Measurements from ENCODE around the gene ERBB4.

ERBB4 gene

DNA sequence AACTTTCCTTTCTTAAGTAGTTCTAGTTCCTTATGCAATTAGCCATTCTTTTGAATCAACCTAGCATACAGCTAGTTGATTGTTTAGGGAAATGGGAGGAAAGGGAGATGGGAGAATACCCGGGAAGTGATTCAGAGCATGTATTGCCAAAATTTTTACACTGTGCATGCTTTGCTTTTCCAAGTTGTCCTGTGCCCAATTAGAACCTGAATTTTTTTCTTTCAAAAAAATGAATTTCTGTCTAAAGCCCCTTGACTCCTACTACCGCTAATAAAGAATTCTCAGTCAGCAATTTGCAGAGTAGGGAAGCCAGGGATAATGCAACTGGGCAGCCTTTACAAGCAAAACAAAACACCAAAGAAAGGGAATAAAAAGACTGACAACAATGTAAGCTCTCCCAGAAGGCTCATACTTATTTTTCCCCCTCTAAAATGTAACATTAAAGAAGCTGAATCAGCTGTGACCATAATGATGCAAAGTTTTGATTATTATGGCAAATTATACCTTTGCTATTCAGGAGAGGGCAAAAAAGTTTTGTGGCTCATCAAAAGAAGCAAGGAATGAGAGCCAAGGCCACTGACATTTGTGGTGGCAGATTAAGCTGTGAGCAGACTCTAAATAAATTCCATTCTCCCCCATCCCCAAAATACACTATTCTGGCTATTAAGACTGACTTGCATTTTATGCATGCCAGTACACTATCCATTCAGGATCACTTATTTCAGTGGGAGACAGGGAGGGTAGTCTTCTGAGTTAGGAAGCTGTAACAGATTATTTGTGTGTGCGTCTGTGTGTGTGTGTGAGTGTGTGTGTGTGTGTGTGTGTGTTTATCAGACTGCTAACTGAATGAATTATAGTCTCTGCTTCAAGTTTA lies 174.3 kb downstream of the ERBB4 start:
- no peak for DNase-seq (ENCODE audit: low read depth in 1 of 2, low spot score in 1 of 2)

GRCh38 chr2:212361174-212361756 lies 177.3 kb downstream of the ERBB4 start:
- DNase-seq (ENCODE audit: low read depth in 1 of 2, low spot score in 1 of 2), result no peak

DNA sequence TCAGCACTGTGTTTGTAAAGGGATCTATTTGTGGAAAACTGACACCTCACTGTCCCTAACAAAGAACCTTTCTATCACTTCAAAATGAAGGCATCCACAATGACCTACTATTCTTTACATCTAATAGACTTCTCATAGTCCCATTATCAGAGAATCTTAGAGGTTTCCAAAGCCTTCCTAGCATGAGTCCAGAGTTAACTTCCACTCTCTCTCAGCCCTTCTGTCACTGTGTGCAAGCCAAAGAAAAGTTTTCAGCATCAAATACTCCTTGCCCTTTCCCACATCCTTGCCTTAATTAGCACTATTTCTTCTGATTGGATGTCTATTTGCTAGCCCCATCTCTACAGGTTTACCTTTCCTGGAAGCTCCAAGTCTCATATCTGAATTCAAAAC lies 178.5 kb downstream of the ERBB4 start:
- DNase-seq (ENCODE audit: low read depth in 1 of 2, low spot score in 1 of 2), result no peak

DNA sequence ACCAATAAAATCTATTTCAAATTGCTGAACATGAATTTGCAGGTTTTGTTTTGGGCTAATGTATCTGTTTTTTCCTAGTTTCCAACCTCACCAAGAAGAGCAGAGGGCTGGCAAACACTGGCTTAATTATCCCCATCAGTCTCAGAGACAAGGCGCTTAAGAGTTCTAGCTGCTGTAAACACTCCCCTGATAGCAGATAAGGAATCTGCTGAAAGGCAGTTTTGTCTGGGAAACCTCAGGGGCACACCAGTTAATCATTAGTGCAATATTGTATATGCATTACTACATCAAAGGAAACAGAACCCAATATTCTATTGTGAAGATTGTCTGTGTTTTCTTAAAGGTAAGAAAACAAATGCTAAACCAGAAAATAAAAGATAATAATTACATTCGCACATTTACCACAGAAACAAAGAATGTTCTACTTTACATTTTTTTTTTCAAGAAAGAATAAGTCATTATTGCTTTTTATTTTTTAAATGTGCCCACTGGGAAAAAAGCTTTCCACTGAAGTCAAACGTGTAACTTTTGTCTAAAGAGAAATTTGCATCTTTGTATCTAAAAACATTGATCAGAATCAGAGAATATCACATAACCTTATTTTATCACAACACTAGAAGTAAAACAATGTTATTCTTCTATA lies 179.1 kb downstream of the ERBB4 start:
- DNase-seq (ENCODE audit: low read depth in 1 of 2, low spot score in 1 of 2), result no peak

DNA sequence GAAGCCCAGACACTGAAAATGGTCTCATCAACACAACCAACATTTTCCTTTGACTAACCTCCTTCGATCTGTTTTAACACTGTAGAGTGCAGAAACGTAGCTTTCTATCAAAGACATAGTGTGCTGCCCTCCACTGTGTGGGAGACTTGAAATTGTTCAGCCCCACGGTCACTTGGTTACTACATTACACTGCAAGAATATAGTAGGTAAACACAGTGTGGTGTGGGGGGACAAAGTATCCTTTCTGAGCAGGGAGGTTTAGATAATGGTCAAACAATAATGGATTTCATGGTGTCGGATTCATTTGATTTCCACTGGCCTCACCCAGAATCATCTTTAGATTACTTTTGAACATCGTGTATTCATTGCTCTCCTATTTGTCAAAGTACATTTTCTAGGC lies 181.0 kb downstream of the ERBB4 start:
- DNase-seq (ENCODE audit: low read depth in 1 of 2, low spot score in 1 of 2), result no peak

DNA sequence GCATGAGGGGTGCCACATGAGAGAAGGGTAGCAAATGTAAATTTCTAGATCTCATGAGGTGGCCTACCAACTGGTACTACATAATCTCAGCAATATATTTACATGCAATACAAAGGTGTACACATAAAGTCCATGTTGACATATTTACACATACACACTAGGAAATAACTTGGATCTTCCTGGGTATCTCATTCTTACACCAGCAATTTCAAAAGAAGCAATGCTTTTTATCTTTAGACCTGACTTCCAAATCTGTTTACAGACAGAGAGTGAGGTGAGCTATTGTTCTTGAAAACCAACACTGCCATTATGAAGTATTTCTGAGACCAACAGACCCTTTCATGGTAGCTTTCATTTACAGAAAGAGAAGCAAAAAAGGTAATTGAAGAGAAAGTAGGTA lies 184.2 kb downstream of the ERBB4 start:
- no peak for DNase-seq (ENCODE audit: low read depth in 1 of 2, low spot score in 1 of 2)

GRCh38 chr2:212348501-212348900 lies 190.1 kb downstream of the ERBB4 start:
- DNase-seq (ENCODE audit: low read depth in 1 of 2, low spot score in 1 of 2), result no peak

DNA sequence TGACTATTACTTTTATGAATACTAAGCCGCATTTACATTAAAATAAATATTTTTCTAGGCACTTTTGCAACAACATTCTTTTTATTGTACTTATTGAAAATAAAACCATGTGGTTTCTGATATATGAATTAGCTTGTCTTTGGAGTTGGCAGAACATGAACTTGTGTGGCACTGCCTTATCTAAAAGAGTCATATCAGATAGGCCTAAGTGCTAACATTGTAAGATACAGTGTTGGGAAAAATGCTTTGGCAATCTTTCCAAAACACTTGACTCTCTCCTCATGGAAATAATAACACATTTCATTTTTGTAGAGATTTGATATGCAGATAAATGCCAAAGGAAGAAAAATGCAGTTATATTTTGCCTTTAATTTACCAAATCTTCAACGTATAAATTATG lies 191.7 kb downstream of the ERBB4 start:
- DNase-seq (ENCODE audit: low read depth in 1 of 2, low spot score in 1 of 2), result no peak

DNA sequence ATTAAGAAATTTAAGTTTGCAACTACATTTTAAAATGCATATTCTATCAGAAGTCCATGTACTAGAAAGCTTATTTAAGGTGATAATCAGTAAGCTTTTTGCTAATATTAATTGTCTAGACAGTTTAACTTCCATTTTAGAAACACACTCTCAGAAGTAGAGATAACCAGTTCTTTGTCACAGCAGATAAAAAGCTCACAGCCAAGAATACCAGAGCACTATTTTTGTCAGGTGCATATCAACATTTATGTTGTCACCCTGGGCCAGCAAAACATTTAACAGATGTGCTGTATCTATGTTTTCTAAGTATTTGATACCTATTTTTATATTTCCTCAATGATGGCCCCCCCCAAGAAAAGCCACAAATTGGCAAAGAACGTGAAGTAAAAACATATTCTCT lies 192.6 kb downstream of the ERBB4 start:
- DNase-seq (ENCODE audit: low read depth in 1 of 2, low spot score in 1 of 2), result no peak

DNA sequence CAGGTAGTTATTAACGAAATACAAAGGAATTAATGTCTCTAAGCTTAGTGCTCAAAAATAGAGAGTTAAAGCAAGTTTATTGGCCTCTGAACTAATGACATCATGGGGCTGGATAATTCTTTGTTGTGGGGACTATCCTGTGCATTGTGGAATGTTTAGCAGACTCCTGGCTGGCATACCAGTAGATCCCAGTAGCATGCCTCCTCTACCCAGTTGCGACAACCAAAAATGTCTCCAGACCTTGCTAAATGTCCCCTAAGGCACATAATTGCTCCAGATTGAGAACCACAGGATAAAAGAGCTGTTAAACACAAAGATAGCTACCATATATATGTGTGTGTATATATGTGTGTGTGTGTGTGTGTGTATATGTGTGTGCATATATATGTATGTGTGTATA lies 194.5 kb downstream of the ERBB4 start:
- DNase-seq (ENCODE audit: low read depth in 1 of 2, low spot score in 1 of 2), result no peak

GRCh38 chr2:212343167-212343566 lies 195.4 kb downstream of the ERBB4 start:
- no peak for DNase-seq (ENCODE audit: low read depth in 1 of 2, low spot score in 1 of 2)

DNA sequence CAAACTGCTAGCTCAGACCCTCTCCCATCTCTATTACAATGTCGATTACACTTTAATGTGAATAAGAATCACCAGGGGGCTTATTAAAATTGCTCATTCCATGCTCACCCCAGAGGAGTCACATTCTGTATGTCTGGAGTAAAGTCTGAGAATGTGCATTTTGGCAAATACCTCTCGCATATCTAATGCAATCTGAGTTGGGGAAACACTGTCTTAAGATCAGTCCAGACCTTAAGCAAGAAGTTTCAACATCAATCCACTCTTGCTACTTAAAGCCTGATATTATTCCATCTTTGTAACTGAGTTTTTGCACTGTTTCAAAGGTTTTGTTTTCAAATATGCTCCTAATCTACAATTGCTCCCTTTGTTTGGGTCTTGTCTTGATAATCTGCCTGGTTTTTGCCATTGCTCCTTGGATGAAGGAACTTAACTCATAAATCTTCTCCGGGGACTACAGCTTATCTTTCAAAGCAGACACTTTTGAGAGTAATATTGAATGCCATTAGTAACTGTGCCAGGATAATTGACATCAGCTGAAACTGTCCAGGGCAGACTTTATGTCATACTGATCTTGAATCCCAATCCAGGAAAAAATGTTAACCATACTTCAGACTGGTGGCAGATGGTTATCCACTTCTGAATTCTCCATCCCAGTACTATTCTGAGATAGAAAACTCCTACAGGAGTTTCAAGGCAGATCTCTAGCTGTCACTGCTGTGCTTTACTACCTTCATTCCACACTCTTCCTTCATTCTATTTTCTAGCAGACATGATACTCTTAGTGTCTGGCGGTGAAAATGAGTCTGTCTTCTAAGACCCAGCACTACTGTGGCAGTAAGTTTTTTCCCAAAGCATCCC lies 200.9 kb downstream of the ERBB4 start:
- DNase-seq (ENCODE audit: low read depth in 1 of 2, low spot score in 1 of 2), result no peak

- no peak for DNase-seq (ENCODE audit: low read depth in 1 of 2, low spot score in 1 of 2)
Measured at GRCh38 chr2:212337036-212337435, 201.6 kb downstream of the ERBB4 start.

DNA sequence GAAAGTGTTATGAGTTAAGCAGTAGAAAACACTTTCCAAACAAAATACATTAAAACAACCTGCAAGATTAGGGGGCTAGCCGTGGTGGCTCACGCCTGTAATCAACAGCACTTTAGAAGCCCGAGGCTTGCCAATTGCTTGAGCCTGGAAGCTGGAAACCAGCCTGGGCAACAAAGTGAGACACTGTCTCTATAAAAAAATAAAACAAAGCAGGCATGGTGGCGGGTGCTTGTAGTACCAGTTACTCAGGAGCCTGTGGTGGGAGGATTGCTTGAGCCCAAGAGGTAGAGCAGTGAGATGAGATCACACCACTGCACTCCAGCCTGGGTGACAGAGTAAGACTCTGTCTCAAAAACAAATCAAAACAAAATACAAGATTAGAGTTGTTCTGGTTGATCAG lies 208.3 kb downstream of the ERBB4 start:
- DNase-seq (ENCODE audit: low read depth in 1 of 2, low spot score in 1 of 2), result no peak

GRCh38 chr2:212328712-212329496 lies 209.7 kb downstream of the ERBB4 start:
- DNase-seq (ENCODE audit: low read depth in 1 of 2, low spot score in 1 of 2), result no peak

DNA sequence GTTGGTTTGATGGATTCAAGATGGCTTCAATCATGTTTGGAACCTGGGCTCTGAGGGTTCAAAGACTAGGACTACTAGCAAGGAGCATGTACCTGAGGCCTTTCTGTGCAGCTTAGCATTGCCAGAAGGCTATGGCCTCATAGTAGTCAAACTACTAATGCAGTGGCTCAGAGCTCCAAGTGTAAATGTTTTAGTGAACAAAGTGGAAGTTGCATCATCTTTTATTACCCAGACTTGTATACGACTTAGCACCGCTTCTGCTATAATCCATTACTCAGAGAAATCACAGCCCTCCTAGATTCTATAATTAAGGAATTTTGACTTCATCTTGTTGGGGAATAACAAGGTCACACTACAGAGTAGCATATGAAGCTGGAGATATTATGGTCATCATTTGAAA lies 210.5 kb downstream of the ERBB4 start:
- no peak for DNase-seq (ENCODE audit: low read depth in 1 of 2, low spot score in 1 of 2)

DNA sequence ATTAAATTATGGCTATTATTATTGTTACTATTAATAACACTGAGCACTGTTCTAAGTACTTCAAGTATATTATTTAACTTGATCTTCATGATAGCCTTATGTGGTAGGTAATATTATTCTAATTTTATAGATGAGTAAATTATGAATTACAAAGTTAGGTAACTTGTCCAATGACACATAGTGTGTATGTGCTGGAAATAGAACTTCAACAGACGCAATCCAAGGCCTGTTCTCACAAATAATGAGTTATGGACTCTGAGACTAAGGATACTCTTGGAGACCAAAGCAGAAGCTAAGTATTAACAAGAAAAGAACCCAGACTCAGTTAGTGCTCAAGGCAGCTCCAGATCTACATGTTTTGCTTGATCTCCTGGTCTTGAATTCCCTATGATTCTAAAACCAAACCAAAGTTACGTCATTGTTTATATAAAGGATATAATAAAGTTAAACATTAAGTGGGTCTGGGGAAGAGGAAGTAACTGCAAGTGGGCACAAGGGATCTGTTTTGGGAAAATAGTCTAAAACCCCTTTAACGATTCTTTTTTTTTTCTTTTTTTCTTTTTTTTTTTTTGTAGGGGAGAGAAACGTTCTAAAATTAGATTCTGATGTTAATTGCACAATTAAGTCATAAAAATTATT lies 211.3 kb downstream of the ERBB4 start:
- DNase-seq (ENCODE audit: low read depth in 1 of 2, low spot score in 1 of 2), result no peak

DNA sequence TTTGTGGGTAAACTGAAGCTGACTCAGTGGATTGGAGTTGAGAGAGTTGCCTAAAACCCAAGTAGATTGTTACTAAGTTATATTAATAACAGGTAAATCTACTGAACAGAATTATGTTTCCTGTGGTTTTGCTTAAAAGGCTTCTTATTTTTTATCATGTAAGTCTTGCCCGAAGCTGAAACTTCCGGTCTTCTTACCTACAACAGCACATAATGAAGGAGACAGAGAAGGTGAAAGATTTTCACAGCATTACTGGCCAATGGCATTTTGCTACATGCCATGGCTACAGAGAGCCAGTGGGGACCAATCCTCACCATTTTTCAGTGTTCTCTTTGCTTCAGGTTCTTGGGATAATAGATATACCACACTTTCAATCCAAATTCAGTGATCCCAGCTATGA lies 220.0 kb downstream of the ERBB4 start:
- DNase-seq (ENCODE audit: low read depth in 1 of 2, low spot score in 1 of 2), result no peak

DNA sequence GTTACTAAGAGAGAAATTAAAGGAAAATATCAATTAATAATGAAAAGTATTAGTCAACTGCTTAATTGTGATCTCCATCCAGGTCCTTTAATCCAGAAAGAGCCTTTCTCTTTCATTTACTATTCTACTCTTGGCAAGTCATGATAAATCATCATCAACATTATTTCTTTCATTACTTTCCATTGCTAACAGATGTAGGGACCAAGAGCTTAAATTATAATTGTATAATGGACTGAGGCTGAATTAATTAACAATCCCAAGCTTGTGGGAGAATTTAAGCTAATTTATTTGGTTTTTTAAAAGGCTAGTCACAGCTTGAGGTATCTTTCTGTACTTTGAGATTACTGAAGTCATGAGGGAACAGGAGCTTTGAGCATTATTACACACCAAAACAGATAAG lies 223.9 kb downstream of the ERBB4 start:
- no peak for DNase-seq (ENCODE audit: low read depth in 1 of 2, low spot score in 1 of 2)

DNA sequence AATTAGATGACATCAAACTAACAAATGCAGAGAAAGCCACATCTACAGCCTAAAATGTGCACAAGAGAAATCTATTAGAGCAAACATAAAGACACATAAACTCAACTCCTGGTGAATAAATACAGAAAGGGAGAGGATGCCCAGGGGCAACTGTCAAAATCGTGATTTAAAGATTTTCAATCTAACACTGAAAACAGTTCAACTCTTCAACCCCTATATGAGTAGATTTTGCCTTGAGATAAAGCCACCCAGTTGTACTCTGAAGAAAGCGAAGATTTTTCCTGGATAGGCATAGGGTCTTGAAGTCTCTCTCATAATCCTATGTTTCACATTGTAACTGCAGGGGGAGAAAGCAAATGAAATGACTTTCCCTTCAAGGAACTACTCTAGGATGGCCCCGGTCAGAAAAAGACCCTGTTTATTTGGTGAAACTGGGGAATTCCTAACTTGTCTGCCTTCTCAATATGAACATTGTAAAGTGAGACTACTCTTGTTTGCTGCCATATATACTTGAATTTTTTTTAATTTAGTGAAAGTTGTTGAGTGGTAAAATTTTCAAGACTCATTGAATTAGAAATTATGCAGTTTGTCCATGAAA lies 226.7 kb downstream of the ERBB4 start:
- DNase-seq (ENCODE audit: low read depth in 1 of 2, low spot score in 1 of 2), result no peak

Measured in activated CD4-positive, alpha-beta T cell treated with anti-CD3 and anti-CD28 coated beads, Interleukin-2, amount 50 U/mL, for 24 hours (primary cell).